ENCODE measurements around the gene PNMA6E. TPM values are rescaled to one million over a fixed set of nuclear protein-coding genes. Genes with fewer than 3 reads are reported as not detected.

The PNMA6E gene
- polyA plus RNA-seq, 1 donor from 2014 or later, result not detected

DNA sequence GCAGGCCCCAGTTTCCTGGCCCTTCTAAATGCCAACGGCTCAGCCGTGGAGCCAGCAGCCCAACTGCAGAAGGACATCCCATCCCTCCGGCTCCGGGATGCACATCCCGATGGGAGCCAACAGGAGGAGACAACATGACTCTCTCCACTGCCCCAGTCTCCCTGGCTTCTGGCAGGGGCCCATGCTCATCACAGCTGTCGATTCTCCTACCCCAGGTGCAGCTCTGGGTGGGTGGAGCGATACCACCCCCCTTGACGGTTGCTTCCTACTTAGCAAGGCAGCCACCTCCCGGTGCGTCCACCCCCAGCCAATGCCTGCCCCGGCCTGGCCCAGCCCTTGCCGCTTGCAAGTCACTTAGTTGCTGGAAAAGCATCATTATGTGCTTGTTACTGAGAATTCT lies 47.7 kb downstream of the PNMA6E start:
- Histone ChIP-seq H4K20me1 (ENCODE audit: insufficient read depth) (no peaks in the 10 kb centered on the region), H3K9ac (ENCODE audit: low read length) (no peak overlapping the region), H3K27me3 (ENCODE audit: insufficient read depth, low read depth, low read length) (no peaks in the 10 kb centered on the region), H3K4me2 (ENCODE audit: low read length) (no peak overlapping the region), H3F3A (ENCODE audit: insufficient read depth, low read length, poor library complexity, severe bottlenecking) (no peaks in the 10 kb centered on the region), H2AFZ (ENCODE audit: low read depth, low read length) (no peak overlapping the region), H3K36me3 (ENCODE audit: insufficient read depth, low read length) (no peaks in the 10 kb centered on the region), H3K4me3 (ENCODE audit: low read length) (no peak overlapping the region), H3K9me3 (ENCODE audit: low read length) (no peaks in the 10 kb centered on the region), H3K9me2 (ENCODE audit: insufficient read depth, low read length) (no peaks in the 10 kb centered on the region), H3K27ac (ENCODE audit: low read length) (no peak overlapping the region), H3K79me2 (replicated peaks; ENCODE audit: insufficient read depth, low read length) (no peaks in the 10 kb centered on the region)
- TF ChIP-seq EZH2 (IDR thresholded peaks at IDR 0.05; ENCODE audit: borderline replicate concordance, insufficient read depth, low read length, poor library complexity, severe bottlenecking) (no peak), RAD21 (conservative IDR thresholded peaks at IDR 0.05) (no peak), MXI1 (conservative IDR thresholded peaks at IDR 0.05; ENCODE audit: poor library complexity, severe bottlenecking) (no peak), EP300 (conservative IDR thresholded peaks at IDR 0.05; ENCODE audit: poor library complexity, severe bottlenecking) (no peak), POLR2AphosphoS5 (IDR thresholded peaks at IDR 0.05) (no peak), TAF1 (IDR thresholded peaks at IDR 0.05; ENCODE audit: low read depth) (no peak), SMC3 (conservative IDR thresholded peaks at IDR 0.05; ENCODE audit: poor library complexity) (no peak)
- TF ChIP-seq, protein P1, sequence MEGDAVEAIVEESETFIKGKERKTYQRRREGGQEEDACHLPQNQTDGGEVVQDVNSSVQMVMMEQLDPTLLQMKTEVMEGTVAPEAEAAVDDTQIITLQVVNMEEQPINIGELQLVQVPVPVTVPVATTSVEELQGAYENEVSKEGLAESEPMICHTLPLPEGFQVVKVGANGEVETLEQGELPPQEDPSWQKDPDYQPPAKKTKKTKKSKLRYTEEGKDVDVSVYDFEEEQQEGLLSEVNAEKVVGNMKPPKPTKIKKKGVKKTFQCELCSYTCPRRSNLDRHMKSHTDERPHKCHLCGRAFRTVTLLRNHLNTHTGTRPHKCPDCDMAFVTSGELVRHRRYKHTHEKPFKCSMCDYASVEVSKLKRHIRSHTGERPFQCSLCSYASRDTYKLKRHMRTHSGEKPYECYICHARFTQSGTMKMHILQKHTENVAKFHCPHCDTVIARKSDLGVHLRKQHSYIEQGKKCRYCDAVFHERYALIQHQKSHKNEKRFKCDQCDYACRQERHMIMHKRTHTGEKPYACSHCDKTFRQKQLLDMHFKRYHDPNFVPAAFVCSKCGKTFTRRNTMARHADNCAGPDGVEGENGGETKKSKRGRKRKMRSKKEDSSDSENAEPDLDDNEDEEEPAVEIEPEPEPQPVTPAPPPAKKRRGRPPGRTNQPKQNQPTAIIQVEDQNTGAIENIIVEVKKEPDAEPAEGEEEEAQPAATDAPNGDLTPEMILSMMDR (IDR thresholded peaks at IDR 0.05; ENCODE audit: poor library complexity, severe bottlenecking), result no peak
- TF ChIP-seq, protein P2, sequence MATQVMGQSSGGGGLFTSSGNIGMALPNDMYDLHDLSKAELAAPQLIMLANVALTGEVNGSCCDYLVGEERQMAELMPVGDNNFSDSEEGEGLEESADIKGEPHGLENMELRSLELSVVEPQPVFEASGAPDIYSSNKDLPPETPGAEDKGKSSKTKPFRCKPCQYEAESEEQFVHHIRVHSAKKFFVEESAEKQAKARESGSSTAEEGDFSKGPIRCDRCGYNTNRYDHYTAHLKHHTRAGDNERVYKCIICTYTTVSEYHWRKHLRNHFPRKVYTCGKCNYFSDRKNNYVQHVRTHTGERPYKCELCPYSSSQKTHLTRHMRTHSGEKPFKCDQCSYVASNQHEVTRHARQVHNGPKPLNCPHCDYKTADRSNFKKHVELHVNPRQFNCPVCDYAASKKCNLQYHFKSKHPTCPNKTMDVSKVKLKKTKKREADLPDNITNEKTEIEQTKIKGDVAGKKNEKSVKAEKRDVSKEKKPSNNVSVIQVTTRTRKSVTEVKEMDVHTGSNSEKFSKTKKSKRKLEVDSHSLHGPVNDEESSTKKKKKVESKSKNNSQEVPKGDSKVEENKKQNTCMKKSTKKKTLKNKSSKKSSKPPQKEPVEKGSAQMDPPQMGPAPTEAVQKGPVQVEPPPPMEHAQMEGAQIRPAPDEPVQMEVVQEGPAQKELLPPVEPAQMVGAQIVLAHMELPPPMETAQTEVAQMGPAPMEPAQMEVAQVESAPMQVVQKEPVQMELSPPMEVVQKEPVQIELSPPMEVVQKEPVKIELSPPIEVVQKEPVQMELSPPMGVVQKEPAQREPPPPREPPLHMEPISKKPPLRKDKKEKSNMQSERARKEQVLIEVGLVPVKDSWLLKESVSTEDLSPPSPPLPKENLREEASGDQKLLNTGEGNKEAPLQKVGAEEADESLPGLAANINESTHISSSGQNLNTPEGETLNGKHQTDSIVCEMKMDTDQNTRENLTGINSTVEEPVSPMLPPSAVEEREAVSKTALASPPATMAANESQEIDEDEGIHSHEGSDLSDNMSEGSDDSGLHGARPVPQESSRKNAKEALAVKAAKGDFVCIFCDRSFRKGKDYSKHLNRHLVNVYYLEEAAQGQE (IDR thresholded peaks at IDR 0.05; ENCODE audit: borderline replicate concordance), result no peak

DNA sequence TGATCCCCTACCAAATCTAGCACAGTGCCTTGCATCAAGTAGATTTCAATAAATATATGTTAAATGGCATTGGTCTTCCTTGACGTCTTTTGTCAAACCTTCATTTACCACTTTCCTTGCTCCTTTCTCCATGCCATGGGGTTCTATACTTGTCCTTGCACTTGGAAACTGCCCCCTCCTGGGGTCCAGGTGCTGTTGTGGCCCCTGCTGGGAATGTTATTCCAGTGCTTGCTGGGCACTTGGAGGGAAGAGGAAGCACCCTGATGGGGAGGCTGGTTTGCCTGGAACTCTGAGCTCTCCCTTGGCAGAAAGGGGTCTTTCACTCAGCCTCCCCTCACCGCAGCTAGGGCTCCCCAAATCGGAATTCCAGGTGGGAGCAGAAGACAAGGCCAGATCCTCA lies 48.3 kb downstream of the PNMA6E start:
- Histone ChIP-seq H4K20me1 (ENCODE audit: insufficient read depth) (no peaks in the 10 kb centered on the region), H3K4me3 (ENCODE audit: low read length) (no peak overlapping the region), H3K79me2 (replicated peaks; ENCODE audit: insufficient read depth, low read length) (no peaks in the 10 kb centered on the region), H2AFZ (ENCODE audit: low read depth, low read length) (no peak overlapping the region), H3K36me3 (ENCODE audit: insufficient read depth, low read length) (no peaks in the 10 kb centered on the region), H3K27ac (ENCODE audit: low read length) (no peak overlapping the region), H3K9ac (ENCODE audit: low read length) (no peak overlapping the region), H3K27me3 (ENCODE audit: insufficient read depth, low read depth, low read length) (no peaks in the 10 kb centered on the region), H3K4me2 (ENCODE audit: low read length) (no peak overlapping the region), H3K9me2 (ENCODE audit: insufficient read depth, low read length) (no peaks in the 10 kb centered on the region), H3K9me3 (ENCODE audit: low read length) (no peaks in the 10 kb centered on the region), H3F3A (ENCODE audit: insufficient read depth, low read length, poor library complexity, severe bottlenecking) (no peaks in the 10 kb centered on the region)
- TF ChIP-seq EP300 (conservative IDR thresholded peaks at IDR 0.05; ENCODE audit: poor library complexity, severe bottlenecking) (no peak), EZH2 (IDR thresholded peaks at IDR 0.05; ENCODE audit: borderline replicate concordance, insufficient read depth, low read length, poor library complexity, severe bottlenecking) (no peak), RAD21 (conservative IDR thresholded peaks at IDR 0.05) (no peak), POLR2AphosphoS5 (IDR thresholded peaks at IDR 0.05) (no peak), TAF1 (IDR thresholded peaks at IDR 0.05; ENCODE audit: low read depth) (no peak), MXI1 (conservative IDR thresholded peaks at IDR 0.05; ENCODE audit: poor library complexity, severe bottlenecking) (no peak), SMC3 (conservative IDR thresholded peaks at IDR 0.05; ENCODE audit: poor library complexity) (no peak)
- TF ChIP-seq, protein P1 (IDR thresholded peaks at IDR 0.05; ENCODE audit: poor library complexity, severe bottlenecking), result no peak
- TF ChIP-seq, protein P2 (IDR thresholded peaks at IDR 0.05; ENCODE audit: borderline replicate concordance), result no peak
